ENCODE results near the gene SAP30BP. TPM values are rescaled to one million over a fixed set of nuclear protein-coding genes. Genes with fewer than 3 reads are reported as not detected.

Gene SAP30BP
- total and polyA plus RNA-seq, 10 of the 15 experiments (the other 5 are each of a cell fraction or from before 2014, with no cell fraction given) = 57.9 to 166 (median 94.5) TPM

- Histone ChIP-seq H3K36me3 (ENCODE audit: control insufficient read depth in 2 of 2, insufficient read depth in 2 of 2, low read length in 1 of 2) (no peaks in the 10 kb centered on the region), H3K4me3 (no peak overlapping the region), H3K4me2 (ENCODE audit: control insufficient read depth, insufficient read depth) (no peak overlapping the region), H3K9ac (ENCODE audit: control insufficient read depth, insufficient read depth, low read length) (no peak overlapping the region), H3K79me2 (ENCODE audit: control insufficient read depth, insufficient read depth, low read length) (no peaks in the 10 kb centered on the region), H4K20me1 (ENCODE audit: control insufficient read depth, insufficient read depth) (no peaks in the 10 kb centered on the region), H3K27me3 (replicated peaks in 1 of 2; ENCODE audit: control insufficient read depth in 2 of 2, insufficient read depth in 2 of 2, low read length in 1 of 2) (no peaks in the 10 kb centered on the region; a peak in 1 of 4 replicates), H3K27ac (ENCODE audit: control insufficient read depth, insufficient read depth) (no peak overlapping the region), H3K9me3 (replicated peaks; ENCODE audit: control insufficient read depth, insufficient read depth, low read length) (no peaks in the 10 kb centered on the region; the same call in 2 of the 3 replicates), H2AFZ (ENCODE audit: control insufficient read depth, low read depth, low read length) (no peak overlapping the region), H3K4me1 (ENCODE audit: control insufficient read depth, insufficient read depth, low read length) (no peaks in the 10 kb centered on the region)
- SMC1A ChIA-PET (ENCODE audit: uncharacterized antibody, unreplicated experiment) = no interaction called here
- POLR2A ChIA-PET = no interaction called here
- ATAC-seq (no peak), DNase-seq (ENCODE audit: low read depth, low spot score) (no peak), FAIRE-seq (no peak)
- intact Hi-C loops (cut with micrococcal nuclease; ENCODE audit: unreplicated experiment) = no loop called here
- TF ChIP-seq ZNF384 (IDR thresholded peaks at IDR 0.05; ENCODE audit: borderline replicate concordance, low read depth, low read length) (no peak), RFX5 (IDR thresholded peaks at IDR 0.05; ENCODE audit: low read depth, low read length) (no peak), HSF1 (IDR thresholded peaks at IDR 0.05; ENCODE audit: low read depth, low read length) (no peak), ZNF622 (IDR thresholded peaks at IDR 0.05) (no peak), MEF2B (IDR thresholded peaks at IDR 0.05; ENCODE audit: partially characterized antibody, poor library complexity, severe bottlenecking) (no peak), ZBTB4 (CRISPR knock-in tag; IDR thresholded peaks at IDR 0.05) (no peak), EGR1 (IDR thresholded peaks at IDR 0.05; ENCODE audit: borderline replicate concordance in 1 of 2, low read depth in 2 of 2, low read length in 2 of 2) (no peak), TCF12 (IDR thresholded peaks at IDR 0.05; ENCODE audit: low read depth, low read length) (no peak), SIX5 (IDR thresholded peaks at IDR 0.05; ENCODE audit: low read depth, low read length, severe bottlenecking) (no peak), PBX3 (IDR thresholded peaks at IDR 0.05; ENCODE audit: insufficient replicate concordance, low read depth, low read length) (no peak), RB1 (IDR thresholded peaks at IDR 0.05; ENCODE audit: borderline replicate concordance) (no peak), KDM1A (IDR thresholded peaks at IDR 0.05; ENCODE audit: borderline replicate concordance) (no peak)
- TF ChIP-seq, protein P1, sequence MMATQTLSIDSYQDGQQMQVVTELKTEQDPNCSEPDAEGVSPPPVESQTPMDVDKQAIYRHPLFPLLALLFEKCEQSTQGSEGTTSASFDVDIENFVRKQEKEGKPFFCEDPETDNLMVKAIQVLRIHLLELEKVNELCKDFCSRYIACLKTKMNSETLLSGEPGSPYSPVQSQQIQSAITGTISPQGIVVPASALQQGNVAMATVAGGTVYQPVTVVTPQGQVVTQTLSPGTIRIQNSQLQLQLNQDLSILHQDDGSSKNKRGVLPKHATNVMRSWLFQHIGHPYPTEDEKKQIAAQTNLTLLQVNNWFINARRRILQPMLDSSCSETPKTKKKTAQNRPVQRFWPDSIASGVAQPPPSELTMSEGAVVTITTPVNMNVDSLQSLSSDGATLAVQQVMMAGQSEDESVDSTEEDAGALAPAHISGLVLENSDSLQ (IDR thresholded peaks at IDR 0.05) = no peak
- TF ChIP-seq, protein P2, sequence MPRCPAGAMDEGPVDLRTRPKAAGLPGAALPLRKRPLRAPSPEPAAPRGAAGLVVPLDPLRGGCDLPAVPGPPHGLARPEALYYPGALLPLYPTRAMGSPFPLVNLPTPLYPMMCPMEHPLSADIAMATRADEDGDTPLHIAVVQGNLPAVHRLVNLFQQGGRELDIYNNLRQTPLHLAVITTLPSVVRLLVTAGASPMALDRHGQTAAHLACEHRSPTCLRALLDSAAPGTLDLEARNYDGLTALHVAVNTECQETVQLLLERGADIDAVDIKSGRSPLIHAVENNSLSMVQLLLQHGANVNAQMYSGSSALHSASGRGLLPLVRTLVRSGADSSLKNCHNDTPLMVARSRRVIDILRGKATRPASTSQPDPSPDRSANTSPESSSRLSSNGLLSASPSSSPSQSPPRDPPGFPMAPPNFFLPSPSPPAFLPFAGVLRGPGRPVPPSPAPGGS (IDR thresholded peaks at IDR 0.05; ENCODE audit: borderline replicate concordance, insufficient read depth, low read depth, low read length, poor library complexity, severe bottlenecking) = no peak
- RAD21 ChIA-PET (ENCODE audit: unreplicated experiment) = interaction anchor here (1.4 kb wide), 1 partner anchor 11 kb away, joined by 5 read pairs; no protein-coding TSS in a partner anchor
- CTCF ChIA-PET = interaction anchor here (4.3 kb wide), 1 partner anchor 21 kb away, joined by 17 read pairs; no protein-coding TSS in a partner anchor
- no TSS peak for BruUV-seq (replicated peaks)
- in situ Hi-C loops (cut with MboI) = no loop called here
- 80% methylated on average over 18 of the region's 18 CpGs for WGBS (ENCODE audit: insufficient coverage, insufficient replicate concordance, low lambda C conversion rate, missing lambda C conversion rate)
Measured at GRCh38 chr17:75727391-75727790, 60.3 kb downstream of the SAP30BP start.
